ENCODE results near the gene KRT73. TPM values are rescaled to one million over a fixed set of nuclear protein-coding genes. Genes with fewer than 3 reads are reported as not detected.

KRT73 gene
- total and polyA plus RNA-seq, 8 donors: not detected

- H3K4me3 ChIP-seq: no peak overlapping the region
- WGBS, 5 donors: 46 to 63% (median 53%) methylated on average over 1 of the region's 1 CpG
- no peak overlapping the region for H3K27ac ChIP-seq
- no peaks in the 10 kb centered on the region for H3K36me3 ChIP-seq
- intact Hi-C loops (cut with DNase I; ENCODE audit: low total_unique reads): no loop called here
- TF ChIP-seq CTCF (IDR thresholded peaks at IDR 0.05): no peak
- no peak for TF ChIP-seq POLR2AphosphoS5 (IDR thresholded peaks at IDR 0.05)
- TF ChIP-seq EP300 (IDR thresholded peaks at IDR 0.05): no peak
- no peak for TF ChIP-seq POLR2A (IDR thresholded peaks at IDR 0.05)
- H3K4me1 ChIP-seq: no peaks in the 10 kb centered on the region
- H3K9me3 ChIP-seq: no peaks in the 10 kb centered on the region
- peaks cover 0 to 57% (median 16%) of the 10 kb centered on the region in 3 donors for H3K27me3 ChIP-seq
- DNase-seq: no peak
Measured at GRCh38 chr12:52607314-52607713, 11.0 kb downstream of the KRT73 start.

- H3K36me3 ChIP-seq: no peaks in the 10 kb centered on the region
- no peak overlapping the region for H3K4me3 ChIP-seq
- no peak overlapping the region for H3K27ac ChIP-seq
- TF ChIP-seq POLR2A (IDR thresholded peaks at IDR 0.05): no peak
- TF ChIP-seq POLR2AphosphoS5 (IDR thresholded peaks at IDR 0.05): no peak
- no peak for TF ChIP-seq CTCF (IDR thresholded peaks at IDR 0.05)
- TF ChIP-seq EP300 (IDR thresholded peaks at IDR 0.05): no peak
- no peak for DNase-seq
- H3K27me3 ChIP-seq: peaks cover 0 to 59% (median 17%) of the 10 kb centered on the region in 3 donors
- no peaks in the 10 kb centered on the region for H3K4me1 ChIP-seq
- no peaks in the 10 kb centered on the region for H3K9me3 ChIP-seq
- intact Hi-C loops (cut with DNase I; ENCODE audit: low total_unique reads): no loop called here
- WGBS, 5 donors: 75 to 80% (median 79%) methylated on average over 7 of the region's 7 CpGs
Measured at GRCh38 chr12:52606581-52607218, 11.7 kb downstream of the KRT73 start.

GRCh38 chr12:52606096-52606495 lies 12.3 kb downstream of the KRT73 start:
- H3K27me3 ChIP-seq: peaks cover 0 to 59% (median 22%) of the 10 kb centered on the region in 3 donors
- no peak overlapping the region for H3K27ac ChIP-seq
- H3K9me3 ChIP-seq: no peaks in the 10 kb centered on the region
- no peaks in the 10 kb centered on the region for H3K36me3 ChIP-seq
- WGBS, 5 donors: 62 to 86% (median 84%) methylated on average over 3 of the region's 3 CpGs
- DNase-seq: no peak
- no peak for TF ChIP-seq EP300 (IDR thresholded peaks at IDR 0.05)
- TF ChIP-seq POLR2AphosphoS5 (IDR thresholded peaks at IDR 0.05): no peak
- no peak for TF ChIP-seq POLR2A (IDR thresholded peaks at IDR 0.05)
- TF ChIP-seq CTCF (IDR thresholded peaks at IDR 0.05): no peak
- intact Hi-C loops (cut with DNase I; ENCODE audit: low total_unique reads): no loop called here
- peaks cover 0 to 4% (median 0%) of the 10 kb centered on the region in 4 donors for H3K4me1 ChIP-seq
- H3K4me3 ChIP-seq: no peak overlapping the region

- TF ChIP-seq POLR2AphosphoS5 (IDR thresholded peaks at IDR 0.05) (no peak), POLR2A (IDR thresholded peaks at IDR 0.05) (no peak), EP300 (IDR thresholded peaks at IDR 0.05) (no peak), CTCF (IDR thresholded peaks at IDR 0.05) (no peak)
- Histone ChIP-seq H3K4me1 (peaks cover 0 to 5% (median 0%) of the 10 kb centered on the region in 4 donors), H3K4me3 (no peak overlapping the region), H3K27ac (no peak overlapping the region), H3K27me3 (peaks cover 0 to 59% (median 23%) of the 10 kb centered on the region in 3 donors), H3K9me3 (no peaks in the 10 kb centered on the region), H3K36me3 (no peaks in the 10 kb centered on the region)
- WGBS, 5 donors: 84 to 92% (median 88%) methylated on average over 1 of the region's 1 CpG
- intact Hi-C loops (cut with DNase I; ENCODE audit: low total_unique reads): no loop called here
- no peak for DNase-seq
Measured at GRCh38 chr12:52605542-52605941, 12.8 kb downstream of the KRT73 start.
